Spleen (tissue), 11 donors: ENCODE results near the gene IL11RA. TPM values are rescaled to one million over a fixed set of nuclear protein-coding genes. Genes with fewer than 3 reads are reported as not detected.

Experiments
- DNase-seq: peaks from one replicate; pipeline ENCODE4 v3.0.0-alpha.2; 2020
- H3K27ac ChIP-seq, 8 donors: fragments of 200-600 bp; sonication (generic) in 7 of 8; 1 replicate in 4 of 8; 2 replicates in 4 of 8; pipeline versions ENCODE4 v1.5.0 to v1.8.0; 2016 to 2021; ENCODE audit warnings: inconsistent platforms in 4 of 8, mild to moderate bottlenecking in 4 of 8, moderate library complexity in 1 of 8
- H3K27me3 ChIP-seq, 7 donors: fragments of 200-600 bp; sonication (generic) in 6 of 7; replicated peaks in 1 of 7; 1 replicate in 4 of 7; 2 replicates in 3 of 7; pipeline versions ENCODE4 v1.5.0 to v1.8.0; 2016 to 2021; ENCODE audit warnings: inconsistent platforms in 3 of 7, mild to moderate bottlenecking in 1 of 7
- H3K36me3 ChIP-seq, 6 donors: fragments of 200-600 bp; sonication (generic) in 5 of 6; 1 replicate in 4 of 6; 2 replicates in 2 of 6; pipeline versions ENCODE4 v1.5.0 to v1.8.0; 2016 to 2021; ENCODE audit warnings: inconsistent platforms in 2 of 6
- H3K4me1 ChIP-seq, 6 donors: fragments of 200-600 bp; sonication (generic) in 5 of 6; 1 replicate in 3 of 6; 2 replicates in 3 of 6; pipeline versions ENCODE4 v1.5.0 to v1.8.0; 2016 to 2021; ENCODE audit warnings: inconsistent platforms in 3 of 6
- H3K4me3 ChIP-seq, 8 donors: fragments of 200-600 bp; sonication (generic) in 7 of 8; 1 replicate in 4 of 8; 2 replicates in 4 of 8; pipeline versions ENCODE4 v1.5.0 to v1.8.0; 2016 to 2021; ENCODE audit warnings: inconsistent platforms in 4 of 8, mild to moderate bottlenecking in 4 of 8, moderate library complexity in 2 of 8
- H3K9me3 ChIP-seq, 8 donors: fragments of 200-600 bp; sonication (generic) in 7 of 8; 1 replicate in 4 of 8; 2 replicates in 4 of 8; pipeline versions ENCODE4 v1.5.0 to v1.8.0; 2016 to 2021; ENCODE audit warnings: inconsistent platforms in 4 of 8
- POLR2A ChIP-seq, 3 donors: fragments of 450-650 bp; IDR thresholded peaks; one replicate each; pipeline ENCODE4 v1.5.1; 2017; ENCODE audit warnings: antibody characterized with exemption in 3 of 3, mild to moderate bottlenecking in 1 of 3
- POLR2AphosphoS5 ChIP-seq, 3 donors: sonication (generic); formaldehyde crosslinking; IDR thresholded peaks; one replicate each; pipeline ENCODE4 v1.5.1; 2017; ENCODE audit warnings: antibody characterized with exemption in 3 of 3
- WGBS, 5 donors: extraction: QIAGEN DNeasy Blood & Tissue Kit in 3 of 5; methylation state at CpG; one replicate each; pipeline versions ENCODE4 v1.1.5 to v1.1.7; 2013 to 2018; 5-methylcytosine and 5-hydroxymethylcytosine counted together
- intact Hi-C: fragments of 100-400 bp; cut with DNase I; formaldehyde crosslinking; loops from one replicate; pipeline ENCODE4 v1.15.0; 2023; ENCODE audit warnings: low total_unique reads
- polyA plus RNA-seq, 3 donors: library from polyadenylated mRNA; stranded (reverse); fragments of 200-250 nt; gene quantifications; one replicate each; pipeline ENCODE4 v1.2.1, GENCODE V29; 2013
- total RNA-seq, 7 donors: library from RNA; depleted of rRNA in 3 of 7; stranded (reverse); fragments of >200 nt in 3 of 7; fragmentation: NEBNext Ultra II Directional in 4 of 7; extraction: Animal tissue kit (Norgen Biotek cat#: 25700) in 4 of 7; gene quantifications; one replicate each; pipeline versions ENCODE4 v1.1.0 to v1.2.1, GENCODE V29; 2016 to 2021
- TF ChIP-seq, protein P1 (sequence below), 11 experiments: fragments of 200-600 bp in 7 of 11; fragments of 450-650 bp in 4 of 11; sonication (generic) in 4 of 11; IDR thresholded peaks in 8 of 11; conservative IDR thresholded peaks in 3 of 11; 1 replicate in 7 of 11; 2 replicates in 4 of 11; pipeline versions ENCODE4 v1.4.0 to v1.8.0; 2016 to 2021; ENCODE audit warnings: antibody characterized with exemption in 11 of 11, inconsistent platforms in 4 of 11, mild to moderate bottlenecking in 1 of 11
- donor health status: healthy with polysubstance abuse.
- donor health status: DM: no; HTN: no; CAD: no; lungs with moderate emphysema.
- donor health status: DM: no; HTN: no; CAD: no.
- donor health status: Bipolar disorder and iron deficiency.
- donor health status: healthy.
- donor health status: DM: no; HTN: no; CAD: no.
- donor health status: DM: yes; HTN: yes; CAD: no.

Gene IL11RA
- total and polyA plus RNA-seq, 10 donors: 16.3 to 43.9 (median 28.9) TPM

DNA sequence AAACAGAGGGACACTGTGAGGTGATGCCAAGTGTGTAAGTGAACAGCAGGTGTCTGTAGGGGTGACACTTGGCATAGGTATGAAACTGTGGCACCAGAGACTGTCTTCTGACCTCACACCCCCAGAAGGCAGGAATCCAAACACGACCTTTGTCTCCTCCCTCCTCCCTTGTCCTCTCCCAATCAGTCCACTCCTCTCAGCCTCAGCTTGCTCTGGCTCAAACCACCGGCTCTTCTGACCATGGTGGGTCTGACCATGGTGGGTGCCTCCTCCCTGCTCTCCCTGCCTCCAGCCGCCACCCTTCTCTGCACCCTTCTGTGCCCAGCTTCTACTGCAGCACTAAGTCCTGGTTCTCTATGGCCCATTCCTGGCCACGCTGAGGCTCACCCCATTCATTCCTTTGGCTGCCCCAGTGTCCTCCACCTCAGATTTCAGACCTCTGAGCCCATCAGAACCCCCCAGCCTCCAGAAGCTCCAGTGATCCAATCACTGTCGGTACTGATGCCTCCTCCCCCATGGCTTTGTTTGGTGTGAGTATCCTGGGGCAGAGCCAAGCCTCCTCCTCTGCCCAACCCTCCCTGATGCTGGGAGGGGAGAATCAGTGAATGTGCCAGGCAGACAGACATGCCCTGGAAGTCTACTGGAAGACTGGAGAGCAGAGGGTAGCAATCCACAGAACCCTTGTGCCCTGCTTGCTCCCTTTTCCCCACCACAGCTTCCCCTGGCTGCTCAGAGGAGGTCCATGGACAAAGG lies 21.4 kb upstream of the IL11RA start:
- intact Hi-C loops: no loop called here
- Histone ChIP-seq H3K4me1 (peaks cover 0 to 38% (median 23%) of the 10 kb centered on the region in 6 donors), H3K4me3 (no peak overlapping the region), H3K27me3 (peaks cover 7 to 55% (median 47%) of the 10 kb centered on the region in 7 donors), H3K36me3 (peaks cover 0 to 10% (median 3%) of the 10 kb centered on the region in 6 donors), H3K9me3 (no peaks in the 10 kb centered on the region), H3K27ac (no peak overlapping the region)
- 35 to 58% (median 53%) methylated on average over 5 of the region's 5 CpGs for WGBS, 5 donors
- DNase-seq: no peak
- TF ChIP-seq, protein P1, sequence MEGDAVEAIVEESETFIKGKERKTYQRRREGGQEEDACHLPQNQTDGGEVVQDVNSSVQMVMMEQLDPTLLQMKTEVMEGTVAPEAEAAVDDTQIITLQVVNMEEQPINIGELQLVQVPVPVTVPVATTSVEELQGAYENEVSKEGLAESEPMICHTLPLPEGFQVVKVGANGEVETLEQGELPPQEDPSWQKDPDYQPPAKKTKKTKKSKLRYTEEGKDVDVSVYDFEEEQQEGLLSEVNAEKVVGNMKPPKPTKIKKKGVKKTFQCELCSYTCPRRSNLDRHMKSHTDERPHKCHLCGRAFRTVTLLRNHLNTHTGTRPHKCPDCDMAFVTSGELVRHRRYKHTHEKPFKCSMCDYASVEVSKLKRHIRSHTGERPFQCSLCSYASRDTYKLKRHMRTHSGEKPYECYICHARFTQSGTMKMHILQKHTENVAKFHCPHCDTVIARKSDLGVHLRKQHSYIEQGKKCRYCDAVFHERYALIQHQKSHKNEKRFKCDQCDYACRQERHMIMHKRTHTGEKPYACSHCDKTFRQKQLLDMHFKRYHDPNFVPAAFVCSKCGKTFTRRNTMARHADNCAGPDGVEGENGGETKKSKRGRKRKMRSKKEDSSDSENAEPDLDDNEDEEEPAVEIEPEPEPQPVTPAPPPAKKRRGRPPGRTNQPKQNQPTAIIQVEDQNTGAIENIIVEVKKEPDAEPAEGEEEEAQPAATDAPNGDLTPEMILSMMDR (IDR thresholded peaks at IDR 0.05 in 8 of 11, conservative IDR thresholded peaks at IDR 0.05 in 3 of 11): no peak
- no peak for TF ChIP-seq POLR2A (IDR thresholded peaks at IDR 0.05)

- peaks cover 0 to 58% (median 43%) of the 10 kb centered on the region in 6 donors for H3K4me1 ChIP-seq
- intact Hi-C loops: no loop called here
- H3K27ac ChIP-seq: no peak overlapping the region
- no peak overlapping the region for H3K4me3 ChIP-seq
- H3K27me3 ChIP-seq: peaks cover 2 to 29% (median 21%) of the 10 kb centered on the region in 7 donors
- no peaks in the 10 kb centered on the region for H3K9me3 ChIP-seq
- DNase-seq: no peak
- TF ChIP-seq, protein P1 (IDR thresholded peaks at IDR 0.05 in 8 of 11, conservative IDR thresholded peaks at IDR 0.05 in 3 of 11): no peak
- no peak for TF ChIP-seq POLR2A (IDR thresholded peaks at IDR 0.05)
- TF ChIP-seq POLR2AphosphoS5 (IDR thresholded peaks at IDR 0.05): no peak
- H3K36me3 ChIP-seq: peaks cover 0 to 13% (median 3%) of the 10 kb centered on the region in 6 donors
- 66 to 81% (median 71%) methylated on average over 5 of the region's 5 CpGs for WGBS, 5 donors
Measured at GRCh38 chr9:34633166-34633565, 18.8 kb upstream of the IL11RA start.

DNA sequence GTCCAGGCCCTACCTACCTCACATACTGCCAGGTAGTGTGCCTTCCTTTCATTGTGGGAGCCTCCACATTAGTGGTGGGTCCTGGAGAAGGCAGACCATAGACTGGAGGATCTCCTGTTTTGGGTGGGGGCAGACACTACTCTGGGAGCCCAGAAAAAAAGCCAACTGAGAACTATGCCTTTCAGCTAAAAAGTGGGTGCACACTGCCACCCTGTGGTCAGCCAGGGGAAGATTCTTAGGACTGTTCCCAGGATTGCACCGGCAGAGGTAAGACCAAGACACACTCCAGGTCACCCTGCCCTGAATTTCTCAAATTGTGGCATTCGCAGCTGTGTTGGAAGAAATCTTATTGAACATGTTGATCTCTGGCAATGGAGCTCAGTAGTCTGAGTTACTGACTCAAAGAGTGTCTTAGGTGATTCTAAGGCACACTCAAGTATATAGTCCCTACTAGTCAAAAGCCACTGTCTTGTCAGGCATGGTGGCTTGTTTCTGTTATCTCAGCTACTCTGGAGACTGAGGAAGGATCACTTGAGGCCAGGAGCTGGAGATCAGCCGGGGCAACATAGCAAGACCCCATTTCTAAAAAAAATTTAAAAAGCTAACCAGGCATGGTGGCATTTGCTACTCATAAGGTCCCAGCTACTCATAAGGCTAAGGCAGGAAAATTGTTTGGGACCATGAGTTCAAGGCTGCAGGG lies 18.0 kb upstream of the IL11RA start:
- TF ChIP-seq, protein P1 (IDR thresholded peaks at IDR 0.05 in 8 of 11, conservative IDR thresholded peaks at IDR 0.05 in 3 of 11): peak; percentile 72 to 92 (median 86)
- TF ChIP-seq POLR2AphosphoS5 (IDR thresholded peaks at IDR 0.05): peak in 1 of 3 donors; percentile 13
- TF ChIP-seq POLR2A (IDR thresholded peaks at IDR 0.05): no peak
- Histone ChIP-seq H3K27ac (no peak overlapping the region), H3K4me3 (no peak overlapping the region), H3K27me3 (peaks cover 0 to 21% (median 13%) of the 10 kb centered on the region in 7 donors), H3K9me3 (no peaks in the 10 kb centered on the region), H3K36me3 (peaks cover 0 to 13% (median 3%) of the 10 kb centered on the region in 6 donors), H3K4me1 (peaks cover 0 to 56% (median 42%) of the 10 kb centered on the region in 6 donors)
- intact Hi-C loops: no loop called here
- peak; percentile 87 for DNase-seq
- WGBS, 5 donors: 20 to 35% (median 26%) methylated on average over 3 of the region's 3 CpGs
